Osteocyte (in vitro differentiated cells): ENCODE measurements around the gene SLC35G3. TPM values are rescaled to one million over a fixed set of nuclear protein-coding genes. Genes with fewer than 3 reads are reported as not detected.
"Not testable (repeated sequence)": the region's sequence is repeated elsewhere in the genome, so short reads cannot be mapped to it uniquely, and the experiment has no call there.

ENCODE experiments used
- DNase-seq: peaks from one replicate; pipeline ENCODE4 v3.0.0; 2021; ENCODE audit warnings: mixed read lengths; ENCODE audit not compliant: unreplicated experiment; ENCODE audit errors: extremely low spot score
- H3K27ac Mint-ChIP-seq: one replicate; pipeline ENCODE4 v1.8.0; 2021; ENCODE audit warnings: mild to moderate bottlenecking, mixed read lengths; ENCODE audit not compliant: unreplicated experiment
- H3K27me3 Mint-ChIP-seq: one replicate; pipeline ENCODE4 v1.8.0; 2021; ENCODE audit warnings: mixed read lengths; ENCODE audit not compliant: unreplicated experiment
- H3K36me3 Mint-ChIP-seq: one replicate; pipeline ENCODE4 v1.8.0; 2021; ENCODE audit warnings: mixed read lengths; ENCODE audit not compliant: unreplicated experiment
- H3K4me1 Mint-ChIP-seq: one replicate; pipeline ENCODE4 v1.8.0; 2021; ENCODE audit warnings: mixed read lengths; ENCODE audit not compliant: unreplicated experiment
- H3K4me3 Mint-ChIP-seq: one replicate; pipeline ENCODE4 v1.8.0; 2021; ENCODE audit warnings: mild to moderate bottlenecking, moderate library complexity, mixed read lengths; ENCODE audit not compliant: unreplicated experiment
- H3K9me3 Mint-ChIP-seq: one replicate; pipeline ENCODE4 v1.8.0; 2021; ENCODE audit warnings: mixed read lengths; ENCODE audit not compliant: unreplicated experiment
- total RNA-seq: library from RNA; stranded (reverse); gene quantifications from 2 replicates; pipeline ENCODE4 v1.2.1, GENCODE V29; 2021
- TF ChIP-seq, protein P1 (sequence below): fragments of 200-600 bp; sonication (generic); IDR thresholded peaks from 2 replicates; pipeline ENCODE4 v1.5.0; 2021; ENCODE audit warnings: antibody characterized with exemption, mild to moderate bottlenecking, moderate library complexity

The SLC35G3 gene
- total RNA-seq, 1 donor from 2014 or later: not detected

DNA sequence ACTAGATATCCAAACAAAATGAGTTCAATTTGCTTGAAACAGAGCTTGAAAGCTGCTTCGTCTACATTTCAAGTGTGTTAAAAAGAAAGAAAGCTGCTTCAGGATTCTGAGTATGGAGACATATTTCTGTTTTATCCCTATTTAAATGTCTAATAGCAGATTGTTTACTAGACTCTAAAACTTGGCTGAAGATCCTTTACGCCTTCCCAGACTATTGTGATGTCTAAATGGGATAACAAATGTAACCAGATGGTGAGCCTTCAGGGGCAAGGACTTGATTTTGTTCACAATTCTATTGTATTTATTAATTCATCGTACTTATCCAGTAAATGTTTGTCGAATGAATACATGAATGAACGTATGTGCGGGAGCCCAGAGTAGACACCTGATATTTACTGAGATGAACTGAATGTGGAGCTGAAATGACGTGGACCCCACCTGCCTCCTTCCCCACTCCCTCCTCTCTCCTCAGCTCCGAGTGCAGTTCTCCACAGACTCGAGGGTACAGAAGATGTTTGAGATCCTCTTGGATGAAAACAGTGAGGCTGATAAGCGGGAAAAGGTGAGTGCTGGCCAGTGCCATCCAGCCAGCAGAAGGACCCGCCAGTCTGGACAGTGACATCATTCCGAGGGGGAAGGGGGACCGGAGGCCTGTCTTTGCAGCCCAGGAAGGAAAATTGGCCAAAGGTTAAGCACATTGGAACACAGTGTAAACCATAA, 41.6 kb downstream of the SLC35G3 start:
- H3K4me3 Mint-ChIP-seq: no peak overlapping the region
- peaks cover 39% of the 10 kb centered on the region for H3K27me3 Mint-ChIP-seq
- no peak for DNase-seq
- no peaks in the 10 kb centered on the region for H3K9me3 Mint-ChIP-seq
- H3K27ac Mint-ChIP-seq: no peak overlapping the region
- TF ChIP-seq, protein P1, sequence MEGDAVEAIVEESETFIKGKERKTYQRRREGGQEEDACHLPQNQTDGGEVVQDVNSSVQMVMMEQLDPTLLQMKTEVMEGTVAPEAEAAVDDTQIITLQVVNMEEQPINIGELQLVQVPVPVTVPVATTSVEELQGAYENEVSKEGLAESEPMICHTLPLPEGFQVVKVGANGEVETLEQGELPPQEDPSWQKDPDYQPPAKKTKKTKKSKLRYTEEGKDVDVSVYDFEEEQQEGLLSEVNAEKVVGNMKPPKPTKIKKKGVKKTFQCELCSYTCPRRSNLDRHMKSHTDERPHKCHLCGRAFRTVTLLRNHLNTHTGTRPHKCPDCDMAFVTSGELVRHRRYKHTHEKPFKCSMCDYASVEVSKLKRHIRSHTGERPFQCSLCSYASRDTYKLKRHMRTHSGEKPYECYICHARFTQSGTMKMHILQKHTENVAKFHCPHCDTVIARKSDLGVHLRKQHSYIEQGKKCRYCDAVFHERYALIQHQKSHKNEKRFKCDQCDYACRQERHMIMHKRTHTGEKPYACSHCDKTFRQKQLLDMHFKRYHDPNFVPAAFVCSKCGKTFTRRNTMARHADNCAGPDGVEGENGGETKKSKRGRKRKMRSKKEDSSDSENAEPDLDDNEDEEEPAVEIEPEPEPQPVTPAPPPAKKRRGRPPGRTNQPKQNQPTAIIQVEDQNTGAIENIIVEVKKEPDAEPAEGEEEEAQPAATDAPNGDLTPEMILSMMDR: no peak
- H3K4me1 Mint-ChIP-seq: no peaks in the 10 kb centered on the region
- H3K36me3 Mint-ChIP-seq: no peaks in the 10 kb centered on the region

DNA sequence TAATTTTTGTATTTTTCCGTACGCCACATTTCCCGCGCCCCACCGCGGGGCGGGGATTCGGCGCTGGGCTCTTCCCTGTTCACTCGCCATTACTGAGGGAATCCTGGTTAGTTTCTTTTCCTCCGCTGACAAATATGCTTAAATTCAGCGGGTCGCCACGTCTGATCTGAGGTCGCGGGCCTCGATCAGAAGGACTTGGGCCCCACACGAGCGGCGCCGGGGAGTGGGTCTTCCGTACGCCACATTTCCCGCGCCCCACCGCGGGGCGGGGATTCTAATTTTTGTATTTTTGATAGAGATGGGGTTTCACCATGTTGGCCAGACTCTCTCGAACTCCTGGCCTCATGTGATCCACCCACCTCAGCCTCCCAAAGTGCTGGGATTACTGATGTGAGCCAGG, 43.1 kb downstream of the SLC35G3 start:
- not testable (repeated sequence) for H3K4me1 Mint-ChIP-seq, DNase-seq, H3K4me3 Mint-ChIP-seq, H3K9me3 Mint-ChIP-seq, H3K27ac Mint-ChIP-seq, H3K36me3 Mint-ChIP-seq
- peaks cover 41% of the 10 kb centered on the region for H3K27me3 Mint-ChIP-seq

DNA sequence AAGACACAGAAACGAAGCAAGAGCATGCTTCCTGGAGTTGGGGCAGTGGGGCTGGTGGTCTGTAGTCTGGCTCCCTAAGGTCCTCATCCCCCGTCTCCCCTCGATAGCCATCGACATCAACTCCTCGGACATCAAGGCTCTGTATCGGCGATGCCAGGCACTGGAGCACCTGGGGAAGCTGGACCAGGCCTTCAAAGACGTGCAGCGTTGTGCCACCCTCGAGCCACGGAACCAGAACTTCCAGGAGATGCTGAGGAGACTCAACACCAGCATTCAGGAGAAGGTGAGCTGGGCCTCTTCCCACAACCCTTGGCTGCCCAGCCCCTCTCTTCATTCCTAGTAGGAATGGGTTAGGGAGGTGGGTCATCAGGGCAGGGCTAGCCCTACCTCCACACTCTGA, 44.3 kb downstream of the SLC35G3 start:
- peaks cover 34% of the 10 kb centered on the region for H3K27me3 Mint-ChIP-seq
- no peak overlapping the region for H3K27ac Mint-ChIP-seq
- no peaks in the 10 kb centered on the region for H3K4me1 Mint-ChIP-seq
- no peak for DNase-seq
- H3K36me3 Mint-ChIP-seq: no peaks in the 10 kb centered on the region
- H3K9me3 Mint-ChIP-seq: no peaks in the 10 kb centered on the region
- no peak overlapping the region for H3K4me3 Mint-ChIP-seq
- TF ChIP-seq, protein P1: no peak

DNA sequence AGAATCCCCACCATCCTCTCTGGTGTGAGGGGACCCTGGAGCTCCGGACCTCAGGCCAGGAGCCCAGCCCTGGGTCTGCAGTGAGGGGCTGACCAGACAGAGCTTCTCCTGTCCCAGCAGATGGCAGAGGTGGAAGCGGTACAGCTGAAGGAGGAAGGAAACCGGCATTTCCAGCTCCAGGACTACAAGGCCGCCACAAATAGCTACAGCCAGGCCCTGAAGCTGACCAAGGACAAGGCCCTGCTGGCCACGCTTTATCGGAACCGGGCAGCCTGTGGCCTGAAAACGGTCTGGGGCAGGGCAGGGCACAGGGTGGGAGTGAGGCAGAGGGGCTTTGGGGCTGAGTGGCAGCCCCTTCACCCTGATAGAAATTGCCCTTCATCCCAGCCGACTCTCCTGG, 46.0 kb downstream of the SLC35G3 start:
- no peak overlapping the region for H3K27ac Mint-ChIP-seq
- peaks cover 34% of the 10 kb centered on the region for H3K27me3 Mint-ChIP-seq
- no peaks in the 10 kb centered on the region for H3K36me3 Mint-ChIP-seq
- no peaks in the 10 kb centered on the region for H3K9me3 Mint-ChIP-seq
- TF ChIP-seq, protein P1: no peak
- DNase-seq: no peak
- H3K4me3 Mint-ChIP-seq: no peak overlapping the region
- no peaks in the 10 kb centered on the region for H3K4me1 Mint-ChIP-seq

DNA sequence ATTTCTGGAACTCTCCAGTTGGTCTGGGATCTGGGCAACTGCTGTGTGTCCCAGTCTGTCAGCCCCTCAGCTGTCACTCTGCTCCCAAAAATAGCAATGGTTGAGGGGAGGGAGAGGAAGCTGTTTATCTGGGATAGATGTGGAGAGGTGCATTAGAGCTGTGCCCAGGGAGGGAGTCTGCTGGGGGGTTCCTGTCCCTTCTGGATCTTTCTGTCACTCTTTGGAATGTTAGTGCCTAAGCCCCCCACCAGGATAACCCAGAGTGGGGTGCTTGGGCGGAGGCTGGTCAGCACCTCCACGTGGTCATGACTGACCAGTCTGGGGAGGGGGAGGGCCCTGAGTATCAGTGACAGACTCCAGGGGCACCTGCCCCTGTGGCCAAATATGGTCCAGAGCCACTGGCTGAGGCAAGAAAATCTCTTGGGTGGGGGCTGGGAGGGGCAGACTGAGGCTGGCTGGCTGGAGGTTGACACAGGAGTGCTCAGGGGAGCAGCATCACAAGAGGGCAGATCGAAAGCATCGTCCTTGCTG, 46.8 kb downstream of the SLC35G3 start, which contains the start of gene UNC45B:
UNC45B (plus strand) TSS at position 443 of the 531 bp plus-strand sequence. CDS start 447 bp downstream, outside the sequence.
- TF ChIP-seq, protein P1: no peak
- Mint-ChIP-seq H3K4me3 (no peak within 1 kb of the TSS), H3K36me3 (no peaks in the 10 kb centered on the region), H3K27ac (no peak within 1 kb of the TSS), H3K4me1 (peaks cover under 1% of the 10 kb centered on the region), H3K9me3 (no peaks in the 10 kb centered on the region), H3K27me3 (peaks cover 28% of the 10 kb centered on the region)
- no peak for DNase-seq
